ENCODE results near the gene CD48.
"Not testable (repeated sequence)": the region's sequence is repeated elsewhere in the genome, so short reads cannot be mapped to it uniquely, and the experiment has no call there.

CD48 gene

GRCh38 chr1:160733898-160734297 lies 22.3 kb upstream of the CD48 start:
- no peak overlapping the region for H3K4me3 ChIP-seq (ENCODE audit: low read depth, low read length)
- no peak for TF ChIP-seq CTCF (IDR thresholded peaks at IDR 0.05; ENCODE audit: low read depth, low read length)

- TF ChIP-seq CTCF (IDR thresholded peaks at IDR 0.05; ENCODE audit: low read depth, low read length): no peak
- H3K4me3 ChIP-seq (ENCODE audit: low read depth, low read length): no peak overlapping the region
Measured at GRCh38 chr1:160731990-160732389, 20.4 kb upstream of the CD48 start.

DNA sequence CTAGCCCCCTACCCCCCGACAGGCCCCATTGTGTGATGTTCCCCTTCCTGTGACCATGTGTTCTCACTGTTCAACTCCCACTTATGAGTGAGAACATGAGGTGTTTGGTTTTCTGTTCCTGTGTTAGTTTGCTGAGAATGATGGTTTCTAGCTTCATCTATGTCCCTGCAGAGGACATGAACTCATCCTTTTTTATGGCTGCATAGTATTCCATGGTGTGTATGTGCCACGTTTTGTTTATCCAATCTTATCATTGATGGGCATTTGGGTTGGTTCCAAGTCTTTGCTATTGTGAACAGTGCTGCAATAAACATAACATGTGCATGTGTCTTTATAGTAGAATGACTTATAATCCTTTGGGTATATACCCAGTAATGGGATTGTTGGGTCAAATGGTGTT lies 19.9 kb upstream of the CD48 start:
- H3K4me3 ChIP-seq (ENCODE audit: low read depth, low read length): not testable (repeated sequence)

DNA sequence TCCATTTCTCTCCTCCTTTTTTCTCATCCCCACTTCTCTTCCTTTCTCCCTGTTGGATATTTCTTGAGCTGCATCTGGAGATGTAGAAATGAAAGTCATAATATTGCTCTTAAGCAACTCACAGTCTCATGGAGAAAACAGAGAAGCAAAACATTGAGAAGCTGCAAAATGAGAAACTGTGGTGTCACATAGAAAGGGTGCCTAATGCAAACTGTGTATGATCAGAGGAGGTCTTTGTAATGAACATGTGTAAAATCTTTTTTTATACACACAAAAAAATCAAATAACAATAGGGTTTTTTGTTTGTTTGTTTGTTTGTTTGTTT lies 15.7 kb upstream of the CD48 start:
- no peak for TF ChIP-seq CTCF (IDR thresholded peaks at IDR 0.05; ENCODE audit: low read depth, low read length)

GRCh38 chr1:160726498-160727315 lies 15.1 kb upstream of the CD48 start:
- TF ChIP-seq CTCF (IDR thresholded peaks at IDR 0.05; ENCODE audit: low read depth, low read length): peak; percentile 59; the same call in 1 of the 2 replicates
- no peak overlapping the region for H3K4me3 ChIP-seq (ENCODE audit: low read depth, low read length)

More for the DNA sequence above, 15.7 kb upstream of the CD48 start:
- H3K4me3 ChIP-seq (ENCODE audit: low read depth, low read length): no peak overlapping the region

GRCh38 chr1:160726114-160726497 lies 14.5 kb upstream of the CD48 start:
- H3K4me3 ChIP-seq (ENCODE audit: low read depth, low read length): no peak overlapping the region
- no peak for TF ChIP-seq CTCF (IDR thresholded peaks at IDR 0.05; ENCODE audit: low read depth, low read length)

DNA sequence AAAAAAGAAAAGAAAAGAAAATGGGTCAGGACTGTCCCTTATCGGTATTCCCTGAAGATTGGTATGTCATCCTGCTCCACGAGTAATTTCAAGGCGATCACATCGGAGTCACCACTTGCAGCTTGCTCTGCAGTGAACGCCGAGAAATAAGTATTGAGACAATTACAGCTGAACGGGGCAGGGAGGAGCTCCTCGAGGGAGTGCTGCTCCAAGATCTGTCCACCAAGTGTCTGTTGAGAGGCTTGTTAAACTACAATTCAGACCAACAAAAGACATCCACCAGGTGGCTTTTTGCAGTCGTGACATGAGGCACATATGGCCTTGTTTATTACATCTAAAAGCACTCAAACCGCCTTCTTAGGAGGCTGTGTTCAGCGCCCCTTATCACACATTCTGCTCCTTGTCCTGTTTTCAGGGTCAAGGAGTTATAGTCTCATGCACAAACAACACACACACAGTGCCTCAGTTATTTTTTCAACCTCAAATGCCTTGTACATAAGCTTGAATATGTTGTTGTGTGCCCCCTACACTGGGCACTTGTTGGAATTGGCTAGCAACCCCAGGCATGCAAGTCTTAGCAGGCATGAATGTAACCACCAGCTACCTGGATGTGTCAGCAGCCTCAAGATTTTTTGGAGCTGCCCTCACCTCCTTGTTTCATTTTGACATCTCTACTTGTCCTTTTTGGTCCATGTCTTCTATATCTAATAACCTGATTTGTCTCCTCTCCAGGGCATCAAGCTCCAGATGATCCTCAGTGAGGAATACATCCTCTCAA lies 13.0 kb upstream of the CD48 start:
- H3K4me3 ChIP-seq (ENCODE audit: low read depth, low read length): 0 out of 2 replicates have a peak overlapping the region, but pooled peaks have one; percentile 16
- no peak for TF ChIP-seq CTCF (IDR thresholded peaks at IDR 0.05; ENCODE audit: low read depth, low read length)

All from WI38 (cell line).